ENCODE measurements around the gene GCC2.

- no peak for TF ChIP-seq CTCF (IDR thresholded peaks at IDR 0.05)
- no peak for TF ChIP-seq POLR2A (IDR thresholded peaks at IDR 0.05)
These were observed 39.2 kb upstream of the GCC2 start for GRCh38 chr2:108409768-108410167.
